Activated naive CD4-positive, alpha-beta T cell treated with Interleukin-2 at 50 U/mL for 16 hours (primary cell): ENCODE measurements around the gene ABLIM2.

Experiments
- DNase-seq: peaks from one replicate; pipeline ENCODE4 v3.0.0-alpha.2; 2020

ABLIM2 gene

DNA sequence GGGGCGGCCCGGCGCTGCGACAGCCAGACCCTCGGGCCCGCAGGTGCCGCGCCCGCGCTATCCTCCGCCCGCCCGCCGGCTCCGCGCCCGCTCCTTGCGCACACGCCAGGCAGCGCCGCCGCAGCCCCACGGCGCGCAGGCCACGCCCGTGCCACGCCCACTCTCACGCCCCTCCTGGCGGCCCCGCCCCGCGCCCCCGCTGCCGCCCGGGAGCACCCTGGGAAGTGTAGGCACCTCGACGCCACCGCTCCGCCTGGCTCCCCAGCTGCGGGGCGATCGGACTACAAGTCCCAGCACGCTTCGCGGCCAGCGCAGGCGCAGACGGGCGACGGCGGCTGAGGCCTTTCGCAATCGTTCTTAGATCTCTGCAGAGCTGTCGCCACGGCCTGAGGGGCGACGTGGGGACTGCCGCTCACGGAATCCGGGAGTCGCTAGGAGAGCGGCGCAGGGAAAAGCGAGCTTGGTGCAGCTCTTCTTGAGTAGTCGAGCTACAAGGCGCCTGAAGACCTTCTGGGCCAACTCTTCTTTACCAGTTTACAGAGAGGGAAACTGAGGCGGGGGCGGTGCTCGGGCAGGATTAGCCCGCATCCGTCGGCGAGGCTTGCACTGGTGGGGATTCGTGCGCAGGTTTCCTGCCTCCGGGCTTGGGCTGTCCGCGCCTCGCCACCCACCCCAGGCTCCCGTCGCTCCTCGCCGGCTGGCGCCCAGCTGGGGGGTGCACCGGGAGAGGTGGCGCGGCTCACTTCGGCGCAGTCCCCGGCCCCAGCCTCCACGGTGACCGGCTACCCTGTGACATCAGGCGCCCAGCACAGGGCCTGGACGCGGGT, at the start of gene ABLIM2:
Gene ABLIM2, minus strand, starts transcription at position 104 of the 827 bp plus-strand sequence. CDS start 124 bp downstream, outside the sequence.
- DNase-seq, result peak; percentile 99

DNA sequence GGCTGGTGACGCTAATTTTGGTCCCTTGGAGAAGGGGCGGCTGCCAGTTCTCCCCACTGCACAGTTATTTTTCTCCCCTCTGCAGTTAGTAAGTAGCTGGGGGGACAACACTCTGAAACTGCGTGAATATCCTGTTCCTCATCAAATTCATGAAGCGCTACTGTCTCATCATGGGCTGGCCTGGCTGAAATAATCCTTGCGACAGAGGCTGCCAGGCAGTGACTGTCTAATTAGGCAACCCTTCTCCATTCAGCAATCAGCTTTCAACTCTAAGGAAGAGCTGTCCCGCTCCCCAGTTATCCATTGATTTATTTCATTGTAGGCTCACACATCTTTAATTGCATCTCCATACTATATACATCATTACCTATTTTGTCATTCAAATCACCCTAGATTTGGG, 48.7 kb upstream of the ABLIM2 start:
- DNase-seq, result no peak

GRCh38 chr4:8205749-8206611, 47.4 kb upstream of the ABLIM2 start:
- DNase-seq, result no peak

DNA sequence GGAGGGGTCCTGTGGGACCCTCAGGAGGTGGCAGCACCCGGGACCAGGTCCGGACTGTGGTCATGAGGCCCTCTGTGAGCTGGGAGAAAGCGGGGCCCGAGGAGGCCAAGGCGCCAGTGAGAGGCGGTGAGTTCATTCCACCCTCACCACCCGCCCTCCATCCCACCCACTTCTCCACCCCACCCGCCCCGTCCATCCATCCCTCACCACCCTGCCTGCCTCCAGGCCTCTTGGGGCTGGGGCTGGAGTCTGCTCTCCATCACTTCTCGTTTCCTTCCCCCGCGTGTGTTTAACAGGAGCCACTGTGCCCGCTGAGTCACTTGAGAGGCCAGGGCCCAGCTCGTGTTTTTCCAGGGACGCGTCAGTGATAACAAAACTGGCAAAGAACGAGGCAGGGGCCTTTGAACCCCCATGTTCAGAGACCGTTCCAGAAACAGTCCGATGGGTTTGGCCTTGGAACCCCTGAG, 46.7 kb upstream of the ABLIM2 start:
- DNase-seq, result no peak

- DNase-seq, result no peak
These were observed 46.1 kb upstream of the ABLIM2 start for GRCh38 chr4:8204576-8205227.

GRCh38 chr4:8203817-8204216, 45.2 kb upstream of the ABLIM2 start:
- no peak for DNase-seq

DNA sequence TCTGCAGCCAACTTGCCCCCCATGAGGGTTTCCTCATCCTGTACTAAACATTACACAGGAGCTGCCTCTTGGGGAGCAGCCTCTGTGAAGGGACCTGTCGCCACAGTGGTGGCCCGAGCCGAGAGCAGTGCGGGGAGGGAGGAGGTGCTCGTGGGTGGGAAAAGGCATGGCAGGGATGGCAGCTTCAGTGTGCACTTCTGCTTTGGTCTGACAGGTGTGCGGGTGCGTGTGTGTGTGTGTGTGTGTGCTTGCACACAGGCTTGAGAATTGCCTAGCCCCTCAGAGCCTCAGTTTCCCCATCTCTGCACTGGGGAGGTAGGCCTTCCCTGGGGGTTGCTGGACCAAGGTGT, 44.4 kb upstream of the ABLIM2 start:
- no peak for DNase-seq

- DNase-seq, result no peak
These were observed 43.8 kb upstream of the ABLIM2 start for GRCh38 chr4:8202108-8203051.

- peak; percentile 59 for DNase-seq
These were observed 42.7 kb upstream of the ABLIM2 start for GRCh38 chr4:8201321-8201781.

- DNase-seq, result peak; percentile 37
These were observed 41.8 kb upstream of the ABLIM2 start for GRCh38 chr4:8200302-8200975.

DNA sequence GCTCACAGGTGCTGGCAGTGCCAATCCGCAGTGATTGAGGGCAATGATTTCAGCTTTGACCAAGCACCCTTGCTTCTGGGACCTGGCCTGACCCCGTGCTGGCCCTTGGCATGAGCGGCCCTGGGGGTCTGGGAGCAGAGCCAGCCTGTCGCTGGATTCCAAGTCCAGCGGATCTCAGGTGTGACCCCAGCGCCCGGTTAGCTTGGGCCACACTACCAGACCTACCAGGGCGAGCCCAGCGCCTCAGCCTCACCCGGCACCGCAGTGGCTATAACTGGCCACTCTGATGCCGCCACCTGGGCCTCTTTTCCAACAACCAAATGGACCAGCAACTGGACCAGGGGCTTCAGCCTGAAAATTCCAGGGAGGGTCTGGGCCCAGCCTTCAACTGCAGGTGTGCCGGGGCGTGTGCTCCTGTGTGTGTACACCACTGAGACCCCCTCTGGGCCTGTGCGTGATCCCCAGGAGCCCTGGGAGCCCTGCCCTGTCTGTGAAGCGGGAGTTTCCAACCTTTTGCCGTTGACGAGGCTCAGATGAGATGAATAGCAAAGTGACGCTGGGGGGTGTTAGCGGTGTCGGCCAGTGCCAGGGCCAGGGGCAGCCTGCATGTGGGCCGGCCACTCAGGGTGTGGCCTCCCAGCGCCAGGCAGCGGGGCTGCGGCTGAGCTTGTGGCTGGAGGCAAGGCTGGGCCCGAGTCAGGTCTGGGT, 41.1 kb upstream of the ABLIM2 start:
- DNase-seq, result peak; percentile 23

DNA sequence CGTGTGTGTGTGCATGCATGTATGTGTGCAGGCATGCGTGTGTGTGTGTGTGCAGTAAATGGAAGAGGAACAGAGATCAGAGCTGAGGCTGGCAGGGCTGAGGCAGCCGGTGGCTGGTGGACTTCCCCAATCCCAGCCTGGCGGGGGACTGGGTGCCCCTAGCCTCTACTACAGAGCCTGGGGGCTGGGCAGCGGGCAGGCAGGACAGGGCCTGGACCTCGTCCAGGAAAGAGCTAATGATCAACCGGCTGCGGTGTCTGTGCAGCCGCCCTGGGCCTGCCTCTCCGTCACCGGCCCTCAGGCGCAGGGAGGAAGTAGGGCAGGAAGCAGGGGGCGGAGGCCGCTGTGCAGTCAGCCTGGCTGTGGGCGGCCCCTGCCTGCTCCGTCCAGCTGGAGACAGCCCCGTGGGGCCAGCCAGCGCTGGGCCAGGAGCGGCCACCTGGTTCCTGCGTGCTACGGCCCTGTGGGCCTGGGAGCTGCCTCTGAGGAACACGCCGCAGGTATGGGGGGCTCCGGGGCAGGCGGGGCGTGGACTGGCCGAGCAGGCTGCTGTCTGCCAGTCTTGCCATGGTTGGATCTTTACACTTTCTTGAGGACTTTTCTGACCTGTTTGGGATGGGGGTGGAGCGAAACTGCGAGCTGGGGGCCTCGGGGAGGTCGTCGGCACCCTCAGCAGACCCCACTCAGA, 40.4 kb upstream of the ABLIM2 start, which contains the start of gene SH3TC1:
Gene SH3TC1, plus strand, starts transcription at position 385 of the 688 bp plus-strand sequence. CDS start 5,905 bp downstream, outside the sequence.
- DNase-seq, result peak; percentile 69

- DNase-seq, result no peak
These were observed 39.7 kb upstream of the ABLIM2 start for GRCh38 chr4:8198206-8198905.

DNA sequence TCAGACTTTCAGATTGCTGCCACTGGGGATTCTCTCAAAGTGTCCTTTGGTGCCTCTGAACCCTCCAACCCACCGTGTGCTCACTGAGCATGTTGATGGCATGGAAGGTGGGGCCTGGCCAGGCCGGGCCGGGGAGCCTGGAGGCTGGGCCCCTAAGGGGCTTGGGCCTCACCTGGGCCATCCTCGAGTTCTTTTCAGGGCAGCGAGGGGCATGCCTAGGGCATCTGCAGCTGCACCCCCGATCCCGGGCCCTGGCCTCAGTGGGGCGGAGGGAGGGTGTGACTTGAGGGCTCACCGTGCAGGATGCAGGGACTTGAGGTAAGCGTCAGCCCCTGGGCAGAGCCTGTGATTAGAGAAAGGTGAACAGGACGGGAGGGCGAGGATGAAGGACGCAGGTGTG, 38.9 kb upstream of the ABLIM2 start:
- no peak for DNase-seq

DNA sequence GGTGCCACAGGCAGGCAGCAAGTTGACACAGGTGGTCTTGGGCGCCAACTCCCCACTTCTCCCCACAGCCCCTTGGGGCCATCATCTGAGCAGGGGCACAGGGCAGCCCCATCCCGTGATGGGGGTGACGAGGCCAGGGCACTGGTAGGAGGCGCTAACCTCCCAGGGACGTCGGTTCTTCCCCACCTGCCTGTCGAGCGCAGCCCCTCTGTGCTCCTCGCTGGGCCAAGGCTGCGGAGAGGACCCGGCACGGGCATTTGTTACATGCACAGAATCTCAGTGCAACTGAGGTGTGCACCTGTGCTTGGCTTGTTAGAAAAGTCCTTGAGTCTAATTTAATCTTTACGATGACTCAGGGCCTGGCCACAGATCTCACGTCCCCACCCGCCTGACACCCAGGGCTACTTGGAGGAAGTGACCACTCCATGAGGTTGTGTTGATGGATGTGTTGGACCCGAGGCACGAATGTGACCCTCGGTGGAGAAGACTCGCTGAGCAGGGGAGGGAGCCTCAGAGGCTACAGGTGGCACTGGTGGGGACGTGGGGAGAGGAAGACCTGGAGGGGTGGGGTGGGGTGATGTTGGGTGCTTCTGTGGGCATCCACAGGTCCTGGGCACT, 37.3 kb upstream of the ABLIM2 start:
- DNase-seq, result no peak

GRCh38 chr4:8195431-8195830, 36.8 kb upstream of the ABLIM2 start:
- DNase-seq, result no peak

- no peak for DNase-seq
These were observed 36.0 kb upstream of the ABLIM2 start for GRCh38 chr4:8194306-8195242.
